Spleen (tissue), 11 donors: ENCODE measurements around the gene OGFOD3. TPM values are rescaled to one million over a fixed set of nuclear protein-coding genes. Genes with fewer than 3 reads are reported as not detected.

ENCODE experiments used
- DNase-seq: peaks from one replicate; pipeline ENCODE4 v3.0.0-alpha.2; 2020
- H3K27ac ChIP-seq, 8 donors: fragments of 200-600 bp; sonication (generic) in 7 of 8; 1 replicate in 4 of 8; 2 replicates in 4 of 8; pipeline versions ENCODE4 v1.5.0 to v1.8.0; 2016 to 2021; ENCODE audit warnings: inconsistent platforms in 4 of 8, mild to moderate bottlenecking in 4 of 8, moderate library complexity in 1 of 8
- H3K27me3 ChIP-seq, 7 donors: fragments of 200-600 bp; sonication (generic) in 6 of 7; replicated peaks in 1 of 7; 1 replicate in 4 of 7; 2 replicates in 3 of 7; pipeline versions ENCODE4 v1.5.0 to v1.8.0; 2016 to 2021; ENCODE audit warnings: inconsistent platforms in 3 of 7, mild to moderate bottlenecking in 1 of 7
- H3K36me3 ChIP-seq, 6 donors: fragments of 200-600 bp; sonication (generic) in 5 of 6; 1 replicate in 4 of 6; 2 replicates in 2 of 6; pipeline versions ENCODE4 v1.5.0 to v1.8.0; 2016 to 2021; ENCODE audit warnings: inconsistent platforms in 2 of 6
- H3K4me1 ChIP-seq, 6 donors: fragments of 200-600 bp; sonication (generic) in 5 of 6; 1 replicate in 3 of 6; 2 replicates in 3 of 6; pipeline versions ENCODE4 v1.5.0 to v1.8.0; 2016 to 2021; ENCODE audit warnings: inconsistent platforms in 3 of 6
- H3K4me3 ChIP-seq, 8 donors: fragments of 200-600 bp; sonication (generic) in 7 of 8; 1 replicate in 4 of 8; 2 replicates in 4 of 8; pipeline versions ENCODE4 v1.5.0 to v1.8.0; 2016 to 2021; ENCODE audit warnings: inconsistent platforms in 4 of 8, mild to moderate bottlenecking in 4 of 8, moderate library complexity in 2 of 8
- H3K9me3 ChIP-seq, 8 donors: fragments of 200-600 bp; sonication (generic) in 7 of 8; 1 replicate in 4 of 8; 2 replicates in 4 of 8; pipeline versions ENCODE4 v1.5.0 to v1.8.0; 2016 to 2021; ENCODE audit warnings: inconsistent platforms in 4 of 8
- POLR2A ChIP-seq, 3 donors: fragments of 450-650 bp; IDR thresholded peaks; one replicate each; pipeline ENCODE4 v1.5.1; 2017; ENCODE audit warnings: antibody characterized with exemption in 3 of 3, mild to moderate bottlenecking in 1 of 3
- POLR2AphosphoS5 ChIP-seq, 3 donors: sonication (generic); formaldehyde crosslinking; IDR thresholded peaks; one replicate each; pipeline ENCODE4 v1.5.1; 2017; ENCODE audit warnings: antibody characterized with exemption in 3 of 3
- WGBS, 5 donors: extraction: QIAGEN DNeasy Blood & Tissue Kit in 3 of 5; methylation state at CpG; one replicate each; pipeline versions ENCODE4 v1.1.5 to v1.1.7; 2013 to 2018; 5-methylcytosine and 5-hydroxymethylcytosine counted together
- intact Hi-C: fragments of 100-400 bp; cut with DNase I; formaldehyde crosslinking; loops from one replicate; pipeline ENCODE4 v1.15.0; 2023; ENCODE audit warnings: low total_unique reads
- polyA plus RNA-seq, 3 donors: library from polyadenylated mRNA; stranded (reverse); fragments of 200-250 nt; gene quantifications; one replicate each; pipeline ENCODE4 v1.2.1, GENCODE V29; 2013
- total RNA-seq, 7 donors: library from RNA; depleted of rRNA in 3 of 7; stranded (reverse); fragments of >200 nt in 3 of 7; fragmentation: NEBNext Ultra II Directional in 4 of 7; extraction: Animal tissue kit (Norgen Biotek cat#: 25700) in 4 of 7; gene quantifications; one replicate each; pipeline versions ENCODE4 v1.1.0 to v1.2.1, GENCODE V29; 2016 to 2021
- TF ChIP-seq, protein P1 (sequence below), 11 experiments: fragments of 200-600 bp in 7 of 11; fragments of 450-650 bp in 4 of 11; sonication (generic) in 4 of 11; IDR thresholded peaks in 8 of 11; conservative IDR thresholded peaks in 3 of 11; 1 replicate in 7 of 11; 2 replicates in 4 of 11; pipeline versions ENCODE4 v1.4.0 to v1.8.0; 2016 to 2021; ENCODE audit warnings: antibody characterized with exemption in 11 of 11, inconsistent platforms in 4 of 11, mild to moderate bottlenecking in 1 of 11
- donor health status: healthy with polysubstance abuse.
- donor health status: DM: no; HTN: no; CAD: no; lungs with moderate emphysema.
- donor health status: DM: no; HTN: no; CAD: no.
- donor health status: Bipolar disorder and iron deficiency.
- donor health status: healthy.
- donor health status: DM: no; HTN: no; CAD: no.
- donor health status: DM: yes; HTN: yes; CAD: no.

OGFOD3 gene
- total and polyA plus RNA-seq, 10 donors = 10.3 to 28.1 (median 21.8) TPM

GRCh38 chr17:82385559-82386254 lies 32.7 kb downstream of the OGFOD3 start:
- no peak overlapping the region for H3K4me3 ChIP-seq
- DNase-seq = no peak
- no peaks in the 10 kb centered on the region for H3K9me3 ChIP-seq
- peaks cover 0 to 29% (median 5%) of the 10 kb centered on the region in 6 donors for H3K4me1 ChIP-seq
- H3K27me3 ChIP-seq = peaks cover 0 to 63% (median 33%) of the 10 kb centered on the region in 7 donors
- H3K36me3 ChIP-seq = no peaks in the 10 kb centered on the region
- intact Hi-C loops = no loop called here
- no peak overlapping the region for H3K27ac ChIP-seq
- TF ChIP-seq, protein P1, sequence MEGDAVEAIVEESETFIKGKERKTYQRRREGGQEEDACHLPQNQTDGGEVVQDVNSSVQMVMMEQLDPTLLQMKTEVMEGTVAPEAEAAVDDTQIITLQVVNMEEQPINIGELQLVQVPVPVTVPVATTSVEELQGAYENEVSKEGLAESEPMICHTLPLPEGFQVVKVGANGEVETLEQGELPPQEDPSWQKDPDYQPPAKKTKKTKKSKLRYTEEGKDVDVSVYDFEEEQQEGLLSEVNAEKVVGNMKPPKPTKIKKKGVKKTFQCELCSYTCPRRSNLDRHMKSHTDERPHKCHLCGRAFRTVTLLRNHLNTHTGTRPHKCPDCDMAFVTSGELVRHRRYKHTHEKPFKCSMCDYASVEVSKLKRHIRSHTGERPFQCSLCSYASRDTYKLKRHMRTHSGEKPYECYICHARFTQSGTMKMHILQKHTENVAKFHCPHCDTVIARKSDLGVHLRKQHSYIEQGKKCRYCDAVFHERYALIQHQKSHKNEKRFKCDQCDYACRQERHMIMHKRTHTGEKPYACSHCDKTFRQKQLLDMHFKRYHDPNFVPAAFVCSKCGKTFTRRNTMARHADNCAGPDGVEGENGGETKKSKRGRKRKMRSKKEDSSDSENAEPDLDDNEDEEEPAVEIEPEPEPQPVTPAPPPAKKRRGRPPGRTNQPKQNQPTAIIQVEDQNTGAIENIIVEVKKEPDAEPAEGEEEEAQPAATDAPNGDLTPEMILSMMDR (IDR thresholded peaks at IDR 0.05 in 8 of 11, conservative IDR thresholded peaks at IDR 0.05 in 3 of 11) = no peak
- TF ChIP-seq POLR2AphosphoS5 (IDR thresholded peaks at IDR 0.05) = no peak
- no peak for TF ChIP-seq POLR2A (IDR thresholded peaks at IDR 0.05)
- WGBS, 5 donors = 28 to 50% (median 43%) methylated on average over 7 to 25 of the region's 26 CpGs

GRCh38 chr17:82384730-82385481 lies 33.5 kb downstream of the OGFOD3 start:
- Histone ChIP-seq H3K27me3 (peaks cover 0 to 71% (median 34%) of the 10 kb centered on the region in 7 donors), H3K27ac (no peak overlapping the region), H3K4me3 (no peak overlapping the region), H3K4me1 (peaks cover 0 to 29% (median 5%) of the 10 kb centered on the region in 6 donors), H3K36me3 (no peaks in the 10 kb centered on the region), H3K9me3 (no peaks in the 10 kb centered on the region)
- WGBS, 5 donors = 55 to 70% (median 63%) methylated on average over 9 to 26 of the region's 26 CpGs
- TF ChIP-seq, protein P1 (IDR thresholded peaks at IDR 0.05 in 8 of 11, conservative IDR thresholded peaks at IDR 0.05 in 3 of 11) = no peak
- TF ChIP-seq POLR2A (IDR thresholded peaks at IDR 0.05) (no peak), POLR2AphosphoS5 (IDR thresholded peaks at IDR 0.05) (peak in 2 of 3 donors; percentile 3 to 35)
- no peak for DNase-seq
- intact Hi-C loops = no loop called here

DNA sequence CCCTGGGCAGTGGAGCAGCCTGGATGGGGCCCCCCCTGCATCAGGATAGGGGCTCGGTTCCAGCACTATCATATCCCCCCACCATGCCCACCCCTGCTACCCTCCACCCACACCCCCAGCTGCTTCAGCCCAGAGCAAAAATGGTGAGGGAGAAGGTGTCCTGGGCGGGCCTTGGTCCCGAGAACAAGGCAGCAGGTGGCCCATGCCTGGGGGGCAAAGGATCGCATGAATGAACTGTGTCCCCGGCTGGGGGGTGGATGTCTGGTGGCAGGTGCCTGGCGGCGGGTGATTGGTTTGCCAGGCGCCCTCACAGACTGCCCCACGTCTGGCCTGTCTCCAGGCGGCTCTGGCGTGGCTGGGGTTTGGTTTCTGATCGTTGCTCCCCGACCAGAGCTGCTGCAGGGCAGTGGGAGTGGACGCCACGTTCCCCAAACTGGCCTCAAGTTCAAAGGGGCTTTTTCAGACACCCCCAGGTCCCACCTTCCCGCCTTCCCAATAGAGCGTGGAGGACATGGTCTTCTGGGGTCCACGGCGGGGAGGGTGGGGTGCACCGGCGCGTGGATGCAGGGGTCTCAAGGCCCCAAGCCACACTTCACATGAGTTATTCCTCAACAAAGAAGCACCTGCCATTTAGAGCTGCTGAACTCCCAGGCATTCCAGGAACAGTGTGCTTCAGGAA lies 34.2 kb downstream of the OGFOD3 start:
- peaks cover 0 to 29% (median 5%) of the 10 kb centered on the region in 6 donors for H3K4me1 ChIP-seq
- WGBS, 5 donors = 70 to 84% (median 77%) methylated on average over 17 to 22 of the region's 22 CpGs
- H3K4me3 ChIP-seq = no peak overlapping the region
- intact Hi-C loops = no loop called here
- no peaks in the 10 kb centered on the region for H3K9me3 ChIP-seq
- no peaks in the 10 kb centered on the region for H3K36me3 ChIP-seq
- peaks cover 0 to 79% (median 41%) of the 10 kb centered on the region in 7 donors for H3K27me3 ChIP-seq
- no peak overlapping the region for H3K27ac ChIP-seq
- no peak for TF ChIP-seq POLR2AphosphoS5 (IDR thresholded peaks at IDR 0.05)
- TF ChIP-seq POLR2A (IDR thresholded peaks at IDR 0.05) = no peak
- TF ChIP-seq, protein P1 (IDR thresholded peaks at IDR 0.05 in 8 of 11, conservative IDR thresholded peaks at IDR 0.05 in 3 of 11) = no peak
- DNase-seq = no peak
